HG02571 (cell line): Measurements from ENCODE around the gene RETREG2.

Experiments
- ATAC-seq: cut with Tn5 transposase; IDR thresholded peaks from one replicate; pipeline ENCODE4 v1.9.1; 2021; ENCODE audit warnings: mild to moderate bottlenecking, moderate library complexity; ENCODE audit not compliant: unreplicated experiment

Gene RETREG2

GRCh38 chr2:219177552-219178376, at the start of gene RETREG2:
RETREG2 (plus strand) TSS chr2:219178275; CDS start chr2:219178353, 78 bp downstream.
- ATAC-seq: peak; percentile 39

- no peak for ATAC-seq
Measured at GRCh38 chr2:219128396-219128795, 49.7 kb upstream of the RETREG2 start.

- no peak for ATAC-seq
Measured at GRCh38 chr2:219129589-219129988, 48.5 kb upstream of the RETREG2 start.

- ATAC-seq: no peak
Measured at GRCh38 chr2:219131327-219131726, 46.7 kb upstream of the RETREG2 start.

GRCh38 chr2:219131744-219132143, 46.3 kb upstream of the RETREG2 start:
- ATAC-seq: no peak

- ATAC-seq: no peak
Measured at GRCh38 chr2:219133976-219134375, 44.1 kb upstream of the RETREG2 start.

- no peak for ATAC-seq
Measured at GRCh38 chr2:219140722-219141121, 37.4 kb upstream of the RETREG2 start.

GRCh38 chr2:219142329-219142728, 35.7 kb upstream of the RETREG2 start:
- ATAC-seq: no peak

GRCh38 chr2:219149667-219150066, 28.4 kb upstream of the RETREG2 start:
- no peak for ATAC-seq

- ATAC-seq: no peak
Measured at GRCh38 chr2:219155054-219155644, 22.9 kb upstream of the RETREG2 start.

GRCh38 chr2:219157396-219157795, 20.7 kb upstream of the RETREG2 start:
- no peak for ATAC-seq

GRCh38 chr2:219158025-219158424, 20.1 kb upstream of the RETREG2 start:
- no peak for ATAC-seq

- ATAC-seq: no peak
Measured at GRCh38 chr2:219158586-219158985, 19.5 kb upstream of the RETREG2 start.

GRCh38 chr2:219159771-219160185, 18.3 kb upstream of the RETREG2 start:
- no peak for ATAC-seq

GRCh38 chr2:219160186-219161017, 17.7 kb upstream of the RETREG2 start, which contains the start of gene NHEJ1:
NHEJ1 (minus strand) TSS chr2:219160815; CDS start chr2:219158362, 2,453 bp downstream.
- ATAC-seq: peak; percentile 84

GRCh38 chr2:219161097-219161496, 17.0 kb upstream of the RETREG2 start:
- ATAC-seq: no peak

- ATAC-seq: no peak
Measured at GRCh38 chr2:219163156-219163555, 14.9 kb upstream of the RETREG2 start.

GRCh38 chr2:219165058-219165911, 12.8 kb upstream of the RETREG2 start:
- ATAC-seq: no peak

- ATAC-seq: no peak
Measured at GRCh38 chr2:219167997-219168396, 10.1 kb upstream of the RETREG2 start.

GRCh38 chr2:219168526-219168925, 9.5 kb upstream of the RETREG2 start:
- ATAC-seq: no peak
